Measurements from ENCODE around the gene SEH1L.
"Not testable (repeated sequence)": the region's sequence is repeated elsewhere in the genome, so short reads cannot be mapped to it uniquely, and the experiment has no call there.

The SEH1L gene, protein sequence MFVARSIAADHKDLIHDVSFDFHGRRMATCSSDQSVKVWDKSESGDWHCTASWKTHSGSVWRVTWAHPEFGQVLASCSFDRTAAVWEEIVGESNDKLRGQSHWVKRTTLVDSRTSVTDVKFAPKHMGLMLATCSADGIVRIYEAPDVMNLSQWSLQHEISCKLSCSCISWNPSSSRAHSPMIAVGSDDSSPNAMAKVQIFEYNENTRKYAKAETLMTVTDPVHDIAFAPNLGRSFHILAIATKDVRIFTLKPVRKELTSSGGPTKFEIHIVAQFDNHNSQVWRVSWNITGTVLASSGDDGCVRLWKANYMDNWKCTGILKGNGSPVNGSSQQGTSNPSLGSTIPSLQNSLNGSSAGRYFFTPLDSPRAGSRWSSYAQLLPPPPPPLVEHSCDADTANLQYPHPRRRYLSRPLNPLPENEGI

DNA sequence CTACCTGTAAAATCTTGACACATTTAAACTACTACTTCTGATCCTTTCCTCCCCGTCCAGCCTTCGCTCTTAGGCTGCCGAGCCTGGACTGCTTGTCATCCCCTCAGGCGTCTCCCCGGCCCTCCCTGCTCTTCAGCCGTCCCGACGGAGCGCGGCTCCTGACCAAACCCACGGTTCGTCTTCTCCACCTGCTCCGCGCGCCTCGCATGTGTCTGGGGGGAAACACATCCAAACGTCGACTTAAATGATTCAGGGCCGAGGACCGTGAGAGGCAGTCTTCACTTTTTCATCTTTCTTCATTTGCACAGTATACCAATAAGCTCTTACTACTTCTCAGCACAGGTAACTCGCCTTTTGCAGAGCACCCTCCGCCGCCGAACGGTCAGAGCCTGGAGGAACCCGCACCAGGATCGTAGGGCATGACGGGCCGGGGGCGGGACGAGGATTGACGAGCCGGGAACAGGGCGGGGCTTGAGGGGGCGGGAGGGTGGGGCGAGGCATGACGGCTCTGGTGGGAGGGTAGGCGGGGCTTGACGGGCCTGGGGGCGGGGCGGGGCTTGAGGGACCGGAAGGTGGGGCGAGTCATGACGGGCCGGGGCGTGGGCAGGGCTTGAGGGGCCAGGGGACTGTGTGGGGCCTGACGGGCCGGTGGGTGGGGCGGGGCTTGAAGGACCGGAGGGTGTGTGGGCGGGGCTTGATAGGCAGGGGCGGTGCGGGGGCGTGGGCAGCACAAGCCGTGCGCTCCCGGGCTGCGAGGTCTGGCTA is at the start of gene SEH1L:
TSS of gene SEH1L (plus strand) at position 727 of the 765 bp plus-strand sequence. CDS start 111 bp downstream, outside the sequence.
- TF ChIP-seq, protein P1, sequence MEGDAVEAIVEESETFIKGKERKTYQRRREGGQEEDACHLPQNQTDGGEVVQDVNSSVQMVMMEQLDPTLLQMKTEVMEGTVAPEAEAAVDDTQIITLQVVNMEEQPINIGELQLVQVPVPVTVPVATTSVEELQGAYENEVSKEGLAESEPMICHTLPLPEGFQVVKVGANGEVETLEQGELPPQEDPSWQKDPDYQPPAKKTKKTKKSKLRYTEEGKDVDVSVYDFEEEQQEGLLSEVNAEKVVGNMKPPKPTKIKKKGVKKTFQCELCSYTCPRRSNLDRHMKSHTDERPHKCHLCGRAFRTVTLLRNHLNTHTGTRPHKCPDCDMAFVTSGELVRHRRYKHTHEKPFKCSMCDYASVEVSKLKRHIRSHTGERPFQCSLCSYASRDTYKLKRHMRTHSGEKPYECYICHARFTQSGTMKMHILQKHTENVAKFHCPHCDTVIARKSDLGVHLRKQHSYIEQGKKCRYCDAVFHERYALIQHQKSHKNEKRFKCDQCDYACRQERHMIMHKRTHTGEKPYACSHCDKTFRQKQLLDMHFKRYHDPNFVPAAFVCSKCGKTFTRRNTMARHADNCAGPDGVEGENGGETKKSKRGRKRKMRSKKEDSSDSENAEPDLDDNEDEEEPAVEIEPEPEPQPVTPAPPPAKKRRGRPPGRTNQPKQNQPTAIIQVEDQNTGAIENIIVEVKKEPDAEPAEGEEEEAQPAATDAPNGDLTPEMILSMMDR (IDR thresholded peaks at IDR 0.05; ENCODE audit: low read depth, low read length): no peak
- peaks cover 11% of the 10 kb centered on the region for H3K36me3 ChIP-seq
- peaks cover 3% of the 10 kb centered on the region for H3K9me3 ChIP-seq (ENCODE audit: severe bottlenecking)
- peak within 1 kb of the TSS; percentile 97 for H3K27ac ChIP-seq
- H3K4me3 ChIP-seq (ENCODE audit: low read depth, low read length): peak within 1 kb of the TSS; percentile 79
- H3K27me3 ChIP-seq (ENCODE audit: insufficient read depth, low read depth, severe bottlenecking): no peaks in the 10 kb centered on the region
- DNase-seq: peak; percentile 99

DNA sequence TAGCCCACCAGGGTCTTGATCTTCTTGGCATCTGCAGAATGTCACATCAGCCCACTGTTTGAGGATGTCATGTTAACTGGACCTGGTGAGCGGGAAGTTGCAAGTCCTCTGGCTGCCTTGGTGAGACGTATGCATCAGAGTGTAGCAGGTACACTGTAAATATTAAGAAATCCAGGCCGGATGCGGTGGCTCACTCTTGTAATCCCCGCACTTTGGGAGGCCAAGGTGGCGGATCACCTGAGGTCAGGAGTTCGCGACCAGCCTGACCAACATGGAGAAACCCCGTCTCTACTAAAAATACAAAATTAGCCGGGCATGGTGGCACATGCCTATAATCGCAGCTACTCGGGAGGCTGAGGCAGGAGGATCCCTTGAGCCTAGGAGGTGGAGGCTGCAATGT is 46.6 kb upstream of the SEH1L start:
- not testable (repeated sequence) for H3K4me3 ChIP-seq (ENCODE audit: low read depth, low read length); H3K27me3 ChIP-seq (ENCODE audit: insufficient read depth, low read depth, severe bottlenecking); H3K9me3 ChIP-seq (ENCODE audit: severe bottlenecking); DNase-seq; H3K36me3 ChIP-seq; H3K27ac ChIP-seq

DNA sequence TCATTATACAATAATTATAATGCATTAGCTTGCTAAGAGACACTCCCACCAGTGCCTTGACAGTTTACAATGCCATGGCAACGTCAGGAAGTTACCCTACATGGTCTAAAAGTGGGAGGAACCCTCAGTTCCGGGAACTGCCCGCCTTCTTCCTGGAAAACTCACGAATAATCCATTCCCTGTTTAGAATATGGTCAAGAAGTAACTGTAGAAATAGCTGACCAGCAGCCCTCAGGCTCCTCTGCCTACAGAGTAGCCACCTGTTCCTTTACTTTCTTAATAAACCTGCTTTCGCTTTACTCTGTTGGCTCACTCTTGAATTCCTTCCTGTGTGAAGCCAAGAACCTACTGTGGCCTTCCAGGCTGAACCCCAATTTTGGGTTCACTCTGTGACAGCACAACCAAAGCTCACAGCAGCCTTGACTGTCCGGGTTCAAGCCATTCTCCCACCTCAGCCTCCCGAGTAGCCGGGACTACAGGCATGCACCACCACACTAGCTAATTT is 43.7 kb upstream of the SEH1L start:
- TF ChIP-seq, protein P1 (IDR thresholded peaks at IDR 0.05; ENCODE audit: low read depth, low read length): no peak
- no peak overlapping the region for H3K4me3 ChIP-seq (ENCODE audit: low read depth, low read length)
- DNase-seq: no peak
- no peak overlapping the region for H3K27ac ChIP-seq
- H3K9me3 ChIP-seq (ENCODE audit: severe bottlenecking): no peaks in the 10 kb centered on the region
- no peaks in the 10 kb centered on the region for H3K27me3 ChIP-seq (ENCODE audit: insufficient read depth, low read depth, severe bottlenecking)
- no peaks in the 10 kb centered on the region for H3K36me3 ChIP-seq

DNA sequence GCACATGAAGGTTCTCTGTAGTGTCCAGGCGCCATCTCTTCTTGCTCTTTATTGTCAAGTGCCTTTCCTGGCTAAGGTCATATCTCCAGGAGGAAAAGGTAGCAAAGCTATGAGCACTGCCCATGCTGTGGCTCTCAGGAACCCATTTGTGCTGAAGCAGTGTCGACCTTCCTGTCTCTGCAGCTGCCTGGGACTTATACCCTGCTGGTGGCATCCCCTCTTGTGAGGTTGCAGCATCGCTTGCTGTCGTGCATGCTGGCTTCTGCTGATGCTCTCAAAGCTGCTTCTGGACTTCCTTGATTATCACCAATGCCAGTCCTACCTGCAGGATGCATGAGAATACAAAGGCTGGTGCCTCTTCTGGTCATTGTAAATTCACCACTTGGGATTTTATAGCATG is 41.7 kb upstream of the SEH1L start:
- H3K9me3 ChIP-seq (ENCODE audit: severe bottlenecking): no peaks in the 10 kb centered on the region
- H3K36me3 ChIP-seq: no peaks in the 10 kb centered on the region
- H3K27ac ChIP-seq: no peak overlapping the region
- H3K27me3 ChIP-seq (ENCODE audit: insufficient read depth, low read depth, severe bottlenecking): no peaks in the 10 kb centered on the region
- no peak overlapping the region for H3K4me3 ChIP-seq (ENCODE audit: low read depth, low read length)
- DNase-seq: no peak
- TF ChIP-seq, protein P1 (IDR thresholded peaks at IDR 0.05; ENCODE audit: low read depth, low read length): no peak

DNA sequence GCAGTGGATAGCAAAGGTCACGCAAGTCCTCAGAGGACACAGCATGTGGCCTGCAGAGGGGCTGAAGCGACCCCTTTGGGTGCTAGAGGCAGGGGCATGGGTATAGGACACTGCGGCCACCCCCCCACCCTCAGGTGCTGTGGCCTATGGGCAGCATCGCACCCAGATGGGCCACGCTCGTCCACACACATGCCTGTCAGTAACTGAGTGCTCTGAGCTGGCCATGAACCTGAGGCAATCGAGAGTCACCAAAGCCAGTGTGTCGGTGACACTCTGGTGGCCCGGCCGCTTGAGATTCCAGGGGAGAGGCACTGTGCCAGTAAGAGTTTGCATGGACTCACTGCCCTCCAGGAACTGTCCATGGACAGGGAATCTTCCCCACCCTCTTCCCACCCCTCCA is 41.0 kb upstream of the SEH1L start:
- Histone ChIP-seq H3K27ac (no peak overlapping the region), H3K36me3 (no peaks in the 10 kb centered on the region), H3K4me3 (ENCODE audit: low read depth, low read length) (no peak overlapping the region), H3K9me3 (ENCODE audit: severe bottlenecking) (no peaks in the 10 kb centered on the region), H3K27me3 (ENCODE audit: insufficient read depth, low read depth, severe bottlenecking) (no peaks in the 10 kb centered on the region)
- TF ChIP-seq, protein P1 (IDR thresholded peaks at IDR 0.05; ENCODE audit: low read depth, low read length): no peak
- no peak for DNase-seq

DNA sequence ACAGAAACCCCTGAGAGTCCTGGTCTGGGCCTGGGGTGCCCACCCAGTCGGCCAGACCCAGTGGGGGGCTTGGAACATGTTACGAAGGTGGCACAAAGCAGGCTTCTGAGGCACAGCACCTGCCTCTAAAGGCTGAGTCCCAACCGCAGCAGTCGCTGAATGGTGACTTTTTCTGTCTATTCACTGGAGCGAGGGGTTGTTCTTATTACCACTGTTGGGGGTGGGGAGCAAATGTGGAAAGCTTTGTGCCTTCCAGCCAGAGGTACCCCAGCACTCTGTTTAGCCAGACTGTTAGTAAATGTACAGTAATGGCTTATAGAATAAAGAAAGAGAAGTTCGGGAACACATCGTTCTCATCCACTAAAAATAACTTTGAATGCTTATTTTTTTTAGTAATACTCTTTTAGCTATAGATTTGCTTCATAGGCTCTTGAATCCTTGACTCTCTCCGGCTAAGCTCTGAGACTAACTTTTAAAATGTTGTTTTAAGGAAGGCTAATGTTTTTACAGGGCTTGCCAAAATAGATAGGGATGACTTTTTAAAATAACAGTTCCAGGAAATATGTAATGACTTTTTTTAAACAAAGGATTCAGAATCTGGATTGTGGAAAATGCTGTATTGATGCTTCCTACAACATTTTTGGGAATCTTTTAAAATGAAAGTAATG is 40.4 kb upstream of the SEH1L start:
- H3K36me3 ChIP-seq: no peaks in the 10 kb centered on the region
- no peak for DNase-seq
- no peak overlapping the region for H3K27ac ChIP-seq
- H3K27me3 ChIP-seq (ENCODE audit: insufficient read depth, low read depth, severe bottlenecking): no peaks in the 10 kb centered on the region
- no peak overlapping the region for H3K4me3 ChIP-seq (ENCODE audit: low read depth, low read length)
- no peaks in the 10 kb centered on the region for H3K9me3 ChIP-seq (ENCODE audit: severe bottlenecking)
- TF ChIP-seq, protein P1 (IDR thresholded peaks at IDR 0.05; ENCODE audit: low read depth, low read length): no peak

Data from WERI-Rb-1 (cell line).